ENCODE results near the gene MGAT3.

DNA sequence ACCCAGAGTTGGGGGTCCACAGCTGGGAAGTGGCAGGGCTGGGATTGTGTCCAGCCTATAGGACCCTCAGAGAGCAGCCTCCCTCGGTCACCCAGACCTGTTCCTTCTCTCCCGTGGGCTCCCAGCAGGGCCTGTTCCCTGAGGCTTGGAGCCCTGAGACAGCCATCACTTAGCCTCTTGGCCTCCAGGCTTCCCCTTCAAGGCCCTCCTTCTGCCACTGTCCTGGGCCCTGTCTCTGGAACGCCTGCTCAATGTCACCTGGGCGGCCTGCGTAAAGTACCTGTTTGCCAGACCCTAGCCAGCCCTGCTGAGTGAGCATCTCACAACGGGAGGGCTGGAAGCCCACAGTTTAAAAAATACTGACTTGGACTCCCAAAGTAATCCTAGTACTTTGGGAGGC is 6.5 kb downstream of the MGAT3 start:
- TF ChIP-seq, protein P1, sequence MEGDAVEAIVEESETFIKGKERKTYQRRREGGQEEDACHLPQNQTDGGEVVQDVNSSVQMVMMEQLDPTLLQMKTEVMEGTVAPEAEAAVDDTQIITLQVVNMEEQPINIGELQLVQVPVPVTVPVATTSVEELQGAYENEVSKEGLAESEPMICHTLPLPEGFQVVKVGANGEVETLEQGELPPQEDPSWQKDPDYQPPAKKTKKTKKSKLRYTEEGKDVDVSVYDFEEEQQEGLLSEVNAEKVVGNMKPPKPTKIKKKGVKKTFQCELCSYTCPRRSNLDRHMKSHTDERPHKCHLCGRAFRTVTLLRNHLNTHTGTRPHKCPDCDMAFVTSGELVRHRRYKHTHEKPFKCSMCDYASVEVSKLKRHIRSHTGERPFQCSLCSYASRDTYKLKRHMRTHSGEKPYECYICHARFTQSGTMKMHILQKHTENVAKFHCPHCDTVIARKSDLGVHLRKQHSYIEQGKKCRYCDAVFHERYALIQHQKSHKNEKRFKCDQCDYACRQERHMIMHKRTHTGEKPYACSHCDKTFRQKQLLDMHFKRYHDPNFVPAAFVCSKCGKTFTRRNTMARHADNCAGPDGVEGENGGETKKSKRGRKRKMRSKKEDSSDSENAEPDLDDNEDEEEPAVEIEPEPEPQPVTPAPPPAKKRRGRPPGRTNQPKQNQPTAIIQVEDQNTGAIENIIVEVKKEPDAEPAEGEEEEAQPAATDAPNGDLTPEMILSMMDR (IDR thresholded peaks at IDR 0.05; ENCODE audit: borderline replicate concordance, extremely low read depth, low read length, poor library complexity, severe bottlenecking): no peak
- TF ChIP-seq EZH2 (IDR thresholded peaks at IDR 0.05; ENCODE audit: borderline replicate concordance, low read depth, low read length, severe bottlenecking): no peak

All from DND-41 (cell line).